Motor neuron (in vitro differentiated cells): Measurements from ENCODE around the gene WNT2. TPM values are rescaled to one million over a fixed set of nuclear protein-coding genes. Genes with fewer than 3 reads are reported as not detected.
"Not testable (repeated sequence)": the region's sequence is repeated elsewhere in the genome, so short reads cannot be mapped to it uniquely, and the experiment has no call there.

Experiments
- ATAC-seq, 8 experiments: fragments of 200-7000 bp; cut with Tn5 transposase; replicated peaks in 6 of 8; 2 replicates each; pipeline ENCODE4 v1.8.0; 2021; ENCODE audit warnings: mild to moderate bottlenecking in 8 of 8, moderate library complexity in 8 of 8
- H3K27ac ChIP-seq, 2 donors: fragments of 250-450 bp; sonication (Bioruptor Pico); 2 replicates each; pipeline ENCODE4 v1.9.0; 2021; ENCODE audit warnings: antibody characterized with exemption in 2 of 2, mild to moderate bottlenecking in 2 of 2, moderate library complexity in 1 of 2
- H3K4me1 ChIP-seq, 2 donors: fragments of 250-450 bp; sonication (Bioruptor Pico); replicated peaks in 1 of 2; 2 replicates each; pipeline ENCODE4 v1.6.1; 2021; ENCODE audit warnings: antibody characterized with exemption in 2 of 2, mild to moderate bottlenecking in 2 of 2, moderate library complexity in 1 of 2
- H3K4me3 ChIP-seq, 5 donors: fragments of 250-450 bp; sonication (Bioruptor Pico); 2 replicates each; pipeline ENCODE4 v1.9.0; 2021; ENCODE audit warnings: antibody characterized with exemption in 5 of 5, mild to moderate bottlenecking in 5 of 5, moderate library complexity in 4 of 5
- WGBS, 10 experiments: fragments of 450-650 bp; shearing (Covaris generic); methylation state at CpG; one replicate each; pipeline ENCODE4 v1.0.0; 2022; 5-methylcytosine and 5-hydroxymethylcytosine counted together
- in situ Hi-C, 9 experiments: fragments of 400-800 bp; cut with MboI; loops; one replicate each; pipeline ENCODE4 v1.15.0; 2021; ENCODE audit warnings: low sequenced_read_pairs in 9 of 9, low pct_unique_long_range_greater_than_20kb in 2 of 9; ENCODE audit not compliant: unreplicated experiment in 9 of 9
- total RNA-seq, 8 experiments: library from RNA; unstranded; fragments of 300-600 nt; gene quantifications; 2 replicates each; pipeline versions ENCODE4 v1.2.3 to v1.2.4, GENCODE V29; 2022

WNT2 gene
- total RNA-seq, 8 experiments from 2014 or later: 0.50 to 1.1 (median 0.63) TPM; not detected in 3

DNA sequence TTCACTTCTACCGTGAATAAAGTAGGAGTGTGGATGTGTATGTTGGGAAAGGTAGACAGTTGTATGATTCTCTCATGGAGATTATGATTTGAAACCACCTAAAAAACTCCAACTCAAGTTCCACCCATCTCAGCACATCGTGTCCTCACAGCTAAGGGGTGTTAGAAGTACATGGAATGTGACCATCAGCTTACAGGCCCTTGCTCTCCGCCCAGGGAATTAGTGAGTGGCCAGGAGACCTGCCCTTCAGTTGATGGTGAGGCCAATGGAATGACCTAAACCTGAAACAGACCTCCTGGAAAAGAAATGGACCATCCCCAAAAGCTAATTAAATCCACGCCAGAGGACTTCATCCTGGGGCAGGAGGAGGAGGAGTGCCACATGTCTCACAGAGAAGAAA, 2.1 kb upstream of the WNT2 start:
- Histone ChIP-seq H3K4me1 (peaks cover 0 to 3% of the 10 kb centered on the region in 2 donors), H3K27ac (no peak overlapping the region), H3K4me3 (peak overlapping the region in 2 of 5 donors; percentile 36 to 40)
- peak in 1 of 8 experiments; percentile 38 for ATAC-seq
- WGBS, 10 experiments: 0 to 100% (median 80%) methylated on average over 1 to 4 of the region's 4 CpGs; no CpG with 5 or more reads in 2 of the 10 experiments
- in situ Hi-C loops: no loop called here

DNA sequence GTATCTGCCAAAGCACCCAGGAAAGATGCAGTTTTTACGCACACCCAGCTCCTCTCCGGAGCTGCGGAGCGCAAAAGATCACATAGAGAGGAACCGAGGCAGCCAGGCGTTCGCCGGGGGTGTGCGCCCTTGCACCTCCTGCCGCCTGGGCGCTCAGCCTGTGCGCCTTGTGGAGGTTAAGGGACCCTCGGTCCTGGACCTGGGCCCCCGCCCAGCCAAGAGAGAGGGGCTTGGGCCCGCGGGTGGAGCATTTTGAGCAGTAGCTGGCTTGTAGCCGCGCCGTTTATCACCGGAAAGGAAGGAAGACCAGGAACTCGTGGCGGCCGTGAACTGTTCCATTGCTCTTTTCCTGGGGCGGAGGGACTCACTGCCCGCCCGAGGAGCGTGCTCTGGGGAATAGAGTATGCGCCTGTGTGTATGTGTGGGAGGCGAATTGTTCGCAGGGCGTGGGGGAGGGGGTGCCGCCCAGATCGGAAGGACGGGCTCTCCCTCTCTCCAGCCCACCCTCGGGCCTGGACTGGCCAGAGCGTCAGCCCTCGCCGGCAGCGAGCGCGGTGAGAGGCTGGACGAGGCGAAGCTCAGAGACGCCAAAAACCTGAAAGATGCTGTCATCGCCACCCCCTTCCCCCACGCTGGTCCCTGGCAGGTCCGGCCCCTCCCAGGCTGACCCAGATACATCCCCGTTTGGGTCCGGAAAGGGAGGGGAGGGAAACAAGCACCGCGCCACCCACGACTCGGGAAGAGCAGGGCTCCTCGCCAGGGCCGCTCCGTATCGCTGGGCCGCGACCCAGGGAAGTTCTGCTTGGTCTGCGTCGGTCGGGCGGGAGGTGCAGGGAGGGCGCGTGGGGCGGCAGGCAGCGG, 1.2 kb upstream of the WNT2 start:
- ATAC-seq: peak; percentile 65 to 89 (median 84)
- WGBS, 10 experiments: 3 to 7% methylated on average over 15 to 22 of the region's 67 CpGs; no CpG with 5 or more reads in 8 of the 10 experiments
- Histone ChIP-seq H3K4me1 (peaks cover 0 to 3% of the 10 kb centered on the region in 2 donors), H3K4me3 (peak overlapping the region; percentile 30 to 40 (median 36)), H3K27ac (no peak overlapping the region)
- in situ Hi-C loops: no loop called here

DNA sequence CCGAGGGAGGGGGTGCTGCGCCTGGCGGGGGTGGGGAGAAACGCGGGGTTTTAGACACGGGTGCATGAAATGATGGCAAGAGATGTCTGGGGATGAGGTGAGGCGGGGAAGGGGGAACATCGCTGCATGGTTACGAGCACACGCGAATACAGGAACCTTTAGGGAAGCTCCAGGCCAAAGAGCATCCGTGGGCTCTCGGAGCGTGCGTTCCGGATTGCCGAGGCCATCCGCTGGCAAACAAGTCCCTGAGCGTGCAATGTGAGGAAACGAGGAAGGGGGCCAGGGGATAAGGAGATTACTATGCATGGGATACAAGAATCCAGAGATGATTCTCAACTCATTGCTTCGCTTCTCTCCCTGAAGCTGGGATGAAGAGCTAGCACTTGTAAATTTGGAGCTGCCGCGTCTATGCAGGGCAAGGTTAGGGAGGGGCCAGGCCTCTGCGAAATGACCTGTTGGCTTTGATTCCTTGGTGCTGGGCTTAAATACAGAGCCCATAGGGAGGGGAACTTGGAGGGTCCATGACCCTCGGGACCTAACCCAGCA, 520 bp upstream of the WNT2 start:
- H3K4me1 ChIP-seq: peaks cover 0 to 3% of the 10 kb centered on the region in 2 donors
- peak in 6 of 8 experiments; percentile 11 to 39 (median 27) for ATAC-seq
- 0 to 40% (median 6%) methylated on average over 1 to 14 of the region's 25 CpGs; no CpG with 5 or more reads in 2 of the 10 experiments for WGBS, 10 experiments
- in situ Hi-C loops: no loop called here
- H3K27ac ChIP-seq: no peak overlapping the region
- H3K4me3 ChIP-seq: peak overlapping the region; percentile 30 to 40 (median 36)

DNA sequence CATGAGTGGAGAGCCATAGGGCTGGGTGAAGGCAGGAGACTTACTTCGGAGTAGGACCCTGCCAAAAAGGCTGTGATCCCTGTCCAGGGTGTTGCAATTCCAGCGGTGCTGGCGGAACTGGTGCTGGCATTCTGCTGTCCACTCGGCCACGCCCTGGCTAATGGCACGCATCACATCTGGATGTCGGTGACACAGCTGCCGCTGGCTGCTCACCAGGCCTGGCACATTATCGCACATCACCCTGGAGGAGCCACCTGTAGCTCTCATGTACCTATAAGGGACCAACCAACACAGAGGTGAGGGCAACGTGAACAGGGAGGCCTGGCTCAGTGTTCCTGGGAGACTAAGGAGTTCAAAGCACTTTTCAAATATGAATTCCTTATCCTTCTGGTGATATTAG, 2.3 kb downstream of the WNT2 start:
- no peak overlapping the region for H3K4me3 ChIP-seq
- peaks cover 0 to 3% of the 10 kb centered on the region in 2 donors for H3K4me1 ChIP-seq
- in situ Hi-C loops: no loop called here
- no peak for ATAC-seq
- WGBS, 10 experiments: 40 to 100% (median 94%) methylated on average over 1 to 7 of the region's 10 CpGs; no CpG with 5 or more reads in 4 of the 10 experiments
- no peak overlapping the region for H3K27ac ChIP-seq

DNA sequence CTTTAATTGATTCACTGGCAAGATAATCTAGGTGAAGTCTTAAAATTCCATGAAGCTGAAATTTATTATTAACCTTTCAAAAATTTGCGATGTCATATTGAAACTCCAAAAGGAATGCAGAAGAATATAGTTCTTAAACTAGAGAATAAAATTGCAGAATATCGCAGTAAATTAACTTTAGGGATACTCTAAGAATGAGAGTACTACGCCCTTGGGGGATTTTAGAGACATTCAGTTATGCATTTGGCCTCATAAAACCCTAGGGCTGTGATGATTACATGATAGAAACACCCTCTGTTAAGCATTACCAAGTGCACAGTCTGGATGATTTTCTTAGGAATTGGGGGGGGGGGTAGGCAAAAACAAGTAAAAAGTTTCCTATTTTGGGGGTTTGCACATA, 3.7 kb downstream of the WNT2 start:
- in situ Hi-C loops: no loop called here
- no peaks in the 10 kb centered on the region for H3K4me1 ChIP-seq
- 21 to 100% (median 93%) methylated on average over 1 to 3 of the region's 3 CpGs; no CpG with 5 or more reads in 1 of the 10 experiments for WGBS, 10 experiments
- no peak overlapping the region for H3K4me3 ChIP-seq
- peak in 3 of 8 experiments; percentile 5 to 39 (median 35) for ATAC-seq
- H3K27ac ChIP-seq: no peak overlapping the region

DNA sequence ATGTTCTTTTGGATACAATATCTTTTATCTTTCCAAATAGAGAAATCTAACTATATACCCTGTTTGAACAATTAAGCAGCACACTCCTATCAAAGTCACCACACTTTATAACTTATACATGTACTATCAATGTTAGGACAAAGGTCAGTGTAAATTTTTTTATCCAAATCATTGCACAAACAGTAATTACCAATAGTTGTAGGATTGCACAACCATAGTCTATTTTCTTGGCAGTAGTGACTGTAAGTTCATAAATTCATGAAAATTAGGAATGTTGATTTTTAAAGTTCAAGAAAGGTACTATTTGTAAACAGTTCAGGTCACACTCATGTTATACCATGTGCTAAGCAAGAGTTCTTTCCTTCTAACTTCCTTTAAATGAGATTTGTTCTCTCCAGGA, 9.3 kb downstream of the WNT2 start:
- H3K4me3 ChIP-seq: no peak overlapping the region
- ATAC-seq: no peak
- in situ Hi-C loops: no loop called here
- no peaks in the 10 kb centered on the region for H3K4me1 ChIP-seq
- H3K27ac ChIP-seq: no peak overlapping the region

DNA sequence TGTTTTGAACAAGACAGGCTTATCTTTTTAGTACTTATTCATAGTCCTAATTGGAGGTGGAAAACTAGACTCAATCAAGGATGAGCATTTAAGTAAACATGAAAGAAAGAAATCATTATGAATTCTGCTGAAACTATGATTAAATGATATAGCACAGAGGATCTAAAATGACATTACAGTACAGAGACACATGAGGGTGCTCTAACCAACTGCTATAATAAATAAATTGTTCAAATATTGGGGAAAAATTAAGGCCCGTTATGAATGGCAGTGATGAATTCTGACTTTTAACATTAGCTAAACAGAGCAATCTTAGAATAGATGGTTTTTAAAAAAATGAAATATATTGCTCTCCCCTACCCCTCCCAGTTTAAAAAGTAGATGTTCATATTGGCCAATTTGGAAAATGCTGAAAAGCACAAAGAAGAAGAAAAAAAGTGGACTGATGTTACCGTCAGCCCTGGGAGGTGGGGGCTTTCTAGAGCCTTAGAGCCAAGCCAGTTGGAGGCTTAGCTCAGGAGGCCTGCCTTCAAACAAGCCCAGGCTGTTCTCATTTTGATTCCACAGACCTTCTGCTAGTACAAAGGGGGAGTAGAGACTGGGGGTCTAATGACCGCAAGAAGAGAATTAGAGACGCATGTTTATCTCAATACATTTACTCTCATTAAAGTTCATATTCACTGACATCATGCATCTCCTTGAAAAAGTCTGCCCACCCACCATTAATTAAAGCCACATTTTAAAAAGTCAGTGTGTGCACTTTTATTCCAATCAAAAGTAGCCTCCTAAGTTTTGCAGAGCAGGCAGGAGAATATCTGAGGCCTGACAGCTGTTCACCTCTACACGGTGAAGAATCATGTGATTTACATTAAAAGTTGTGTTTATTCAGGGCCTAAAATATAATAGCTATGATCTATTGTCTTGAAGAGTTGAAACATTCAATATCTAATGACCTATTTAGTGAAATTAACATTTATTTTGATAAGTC, 10.0 kb downstream of the WNT2 start:
- WGBS, 10 experiments: 40 to 96% (median 79%) methylated on average over 1 to 5 of the region's 5 CpGs; no CpG with 5 or more reads in 1 of the 10 experiments
- in situ Hi-C loops: no loop called here
- no peak overlapping the region for H3K4me3 ChIP-seq
- no peak for ATAC-seq
- no peak overlapping the region for H3K27ac ChIP-seq
- no peaks in the 10 kb centered on the region for H3K4me1 ChIP-seq

DNA sequence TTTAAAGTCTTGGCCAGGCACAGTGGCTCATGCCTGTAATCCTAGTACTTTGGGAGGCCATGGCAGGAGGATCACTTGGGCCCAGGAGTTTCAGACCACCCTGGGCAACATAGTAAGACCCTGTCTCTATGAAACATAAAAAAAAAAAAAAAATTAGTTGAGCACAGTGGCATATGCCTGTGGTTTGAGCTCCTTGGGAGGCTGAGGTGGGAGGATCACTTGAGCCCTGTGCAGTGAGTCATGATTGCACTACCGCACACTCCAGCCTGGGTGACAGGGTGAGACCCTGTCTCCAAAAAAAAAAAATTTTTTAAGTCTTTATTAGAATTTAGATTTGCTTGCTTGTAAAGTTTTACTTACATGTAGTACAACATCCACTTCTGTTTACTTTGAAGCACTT, 14.0 kb downstream of the WNT2 start:
- H3K4me1 ChIP-seq: no peaks in the 10 kb centered on the region
- in situ Hi-C loops: no loop called here
- no peak overlapping the region for H3K4me3 ChIP-seq
- ATAC-seq: no peak
- no peak overlapping the region for H3K27ac ChIP-seq
- WGBS, 10 experiments: 67% methylated on average over 1 of the region's 1 CpG; no CpG with 5 or more reads in 9 of the 10 experiments

DNA sequence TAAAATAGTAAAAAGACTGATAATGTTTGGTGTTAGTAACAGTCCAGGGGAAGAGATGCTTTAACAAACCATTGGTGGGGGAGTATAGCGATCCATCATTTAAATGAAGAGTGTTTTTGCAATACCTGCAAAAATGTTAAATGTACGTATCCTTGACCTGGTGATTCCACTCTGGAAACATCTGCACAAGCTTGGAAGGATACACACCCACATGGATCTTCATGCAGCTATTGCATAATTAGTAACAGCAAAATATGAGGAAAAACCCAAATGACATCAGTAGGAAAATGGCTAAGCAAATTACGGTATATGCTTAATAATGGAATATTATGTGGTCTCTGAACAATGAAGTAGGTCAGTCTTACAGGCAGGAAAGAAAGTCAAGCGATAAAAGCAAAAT, 20.5 kb downstream of the WNT2 start:
- ATAC-seq: peak in 1 of 8 experiments; percentile 68
- H3K4me3 ChIP-seq: no peak overlapping the region
- in situ Hi-C loops: no loop called here
- H3K27ac ChIP-seq: no peak overlapping the region
- H3K4me1 ChIP-seq: no peaks in the 10 kb centered on the region
- WGBS, 10 experiments: 18 to 100% (median 91%) methylated on average over 3 to 4 of the region's 4 CpGs

DNA sequence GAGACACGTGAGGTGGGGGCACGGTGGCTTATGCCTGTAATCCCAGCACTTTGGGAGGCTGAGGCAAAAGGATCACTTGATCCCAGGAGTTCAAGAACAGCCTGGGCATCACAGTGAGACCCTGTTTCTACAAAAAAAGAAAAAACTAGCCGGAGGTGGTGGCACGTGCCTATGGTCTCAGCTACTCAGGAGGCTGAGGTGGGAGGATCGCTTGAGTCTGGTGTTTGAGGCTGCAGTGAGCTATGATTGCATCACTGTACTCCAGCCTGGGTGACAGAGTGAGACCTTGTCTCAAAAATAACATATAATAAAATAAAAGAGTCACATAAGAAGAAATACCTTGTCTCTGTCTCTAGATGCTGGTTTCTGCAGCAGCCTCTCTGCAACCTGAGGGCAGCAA, 22.4 kb downstream of the WNT2 start:
- H3K27ac ChIP-seq, H3K4me3 ChIP-seq, ATAC-seq, in situ Hi-C loops, H3K4me1 ChIP-seq: not testable (repeated sequence)
- 31 to 100% (median 74%) methylated on average over 1 to 4 of the region's 5 CpGs; no CpG with 5 or more reads in 3 of the 10 experiments for WGBS, 10 experiments

DNA sequence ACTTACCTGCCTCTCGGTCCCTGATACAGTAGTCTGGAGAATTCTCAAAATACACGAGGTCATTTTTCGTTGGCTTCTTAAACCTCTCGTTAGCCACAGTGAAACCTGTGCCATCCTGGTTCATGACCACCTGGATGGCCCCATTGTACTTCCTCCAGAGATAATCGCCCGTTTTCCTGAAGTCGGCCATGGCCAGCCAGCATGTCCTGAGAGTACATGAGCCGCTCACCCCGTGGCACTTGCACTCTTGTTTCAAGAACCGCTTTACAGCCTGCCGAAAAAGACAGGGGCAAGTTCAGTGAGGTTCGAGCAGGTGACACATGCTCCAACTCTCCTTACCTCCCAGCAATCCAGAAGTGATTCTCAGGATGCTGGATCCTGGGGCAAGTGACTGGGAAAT, 25.3 kb downstream of the WNT2 start:
- no peak overlapping the region for H3K4me3 ChIP-seq
- no peak overlapping the region for H3K27ac ChIP-seq
- no peak for ATAC-seq
- H3K4me1 ChIP-seq: no peaks in the 10 kb centered on the region
- in situ Hi-C loops: no loop called here
- WGBS, 10 experiments: 20 to 100% (median 76%) methylated on average over 1 to 9 of the region's 12 CpGs; no CpG with 5 or more reads in 3 of the 10 experiments

DNA sequence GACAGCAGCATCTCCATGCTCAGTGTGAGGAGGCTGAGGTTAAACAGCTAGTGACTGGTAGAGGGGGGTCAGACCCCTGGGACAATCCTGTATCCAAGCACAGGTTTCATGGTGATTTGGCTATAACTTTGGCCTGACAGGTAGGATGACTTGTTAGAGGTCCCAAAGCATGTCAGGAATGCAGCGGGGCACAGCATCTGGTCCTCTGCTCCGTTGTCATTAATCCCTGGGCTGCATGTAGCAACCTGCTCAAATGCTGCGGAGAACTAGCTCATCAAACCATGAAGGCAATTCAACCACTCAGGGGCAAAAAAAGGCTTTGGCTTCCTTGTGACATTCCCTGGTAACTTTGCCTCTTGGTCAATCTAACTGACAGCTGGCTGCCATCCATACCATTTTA, 26.8 kb downstream of the WNT2 start:
- 50 to 100% (median 69%) methylated on average over 1 to 3 of the region's 3 CpGs; no CpG with 5 or more reads in 4 of the 10 experiments for WGBS, 10 experiments
- no peak for ATAC-seq
- Histone ChIP-seq H3K4me3 (no peak overlapping the region), H3K4me1 (no peaks in the 10 kb centered on the region), H3K27ac (no peak overlapping the region)
- in situ Hi-C loops: no loop called here
